ENCODE data around the gene ZCCHC14. TPM values are rescaled to one million over a fixed set of nuclear protein-coding genes. Genes with fewer than 3 reads are reported as not detected.
"Not testable (repeated sequence)": the region's sequence is repeated elsewhere in the genome, so short reads cannot be mapped to it uniquely, and the experiment has no call there.

The ZCCHC14 gene
- total and polyA plus RNA-seq, 2 experiments from 2014 or later = 7.9 to 23.2 TPM

GRCh38 chr16:87490096-87490798 is 2.6 kb downstream of the ZCCHC14 start:
- no peaks in the 10 kb centered on the region for H3K27me3 ChIP-seq
- TF ChIP-seq, protein P1, sequence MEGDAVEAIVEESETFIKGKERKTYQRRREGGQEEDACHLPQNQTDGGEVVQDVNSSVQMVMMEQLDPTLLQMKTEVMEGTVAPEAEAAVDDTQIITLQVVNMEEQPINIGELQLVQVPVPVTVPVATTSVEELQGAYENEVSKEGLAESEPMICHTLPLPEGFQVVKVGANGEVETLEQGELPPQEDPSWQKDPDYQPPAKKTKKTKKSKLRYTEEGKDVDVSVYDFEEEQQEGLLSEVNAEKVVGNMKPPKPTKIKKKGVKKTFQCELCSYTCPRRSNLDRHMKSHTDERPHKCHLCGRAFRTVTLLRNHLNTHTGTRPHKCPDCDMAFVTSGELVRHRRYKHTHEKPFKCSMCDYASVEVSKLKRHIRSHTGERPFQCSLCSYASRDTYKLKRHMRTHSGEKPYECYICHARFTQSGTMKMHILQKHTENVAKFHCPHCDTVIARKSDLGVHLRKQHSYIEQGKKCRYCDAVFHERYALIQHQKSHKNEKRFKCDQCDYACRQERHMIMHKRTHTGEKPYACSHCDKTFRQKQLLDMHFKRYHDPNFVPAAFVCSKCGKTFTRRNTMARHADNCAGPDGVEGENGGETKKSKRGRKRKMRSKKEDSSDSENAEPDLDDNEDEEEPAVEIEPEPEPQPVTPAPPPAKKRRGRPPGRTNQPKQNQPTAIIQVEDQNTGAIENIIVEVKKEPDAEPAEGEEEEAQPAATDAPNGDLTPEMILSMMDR (IDR thresholded peaks at IDR 0.05; ENCODE audit: low read depth, low read length) = no peak
- no peaks in the 10 kb centered on the region for H3K36me3 ChIP-seq
- H3K9me3 ChIP-seq (ENCODE audit: low read depth) = no peaks in the 10 kb centered on the region
- H3K4me3 ChIP-seq = peak overlapping the region; percentile 46
- no peak overlapping the region for H3K27ac ChIP-seq
- peaks cover 31% of the 10 kb centered on the region for H3K4me1 ChIP-seq (ENCODE audit: low read depth)
- peak in 1 of 2 donors; percentile 15 for DNase-seq (ENCODE audit: low read depth in 1 of 2, low spot score in 1 of 2)

GRCh38 chr16:87489434-87490045 is 3.3 kb downstream of the ZCCHC14 start:
- Histone ChIP-seq H3K9me3 (ENCODE audit: low read depth) (no peaks in the 10 kb centered on the region), H3K4me3 (no peak overlapping the region), H3K4me1 (ENCODE audit: low read depth) (peaks cover 38% of the 10 kb centered on the region), H3K27ac (no peak overlapping the region), H3K36me3 (no peaks in the 10 kb centered on the region), H3K27me3 (no peaks in the 10 kb centered on the region)
- TF ChIP-seq, protein P1 (IDR thresholded peaks at IDR 0.05; ENCODE audit: low read depth, low read length) = no peak
- DNase-seq (ENCODE audit: low read depth in 1 of 2, low spot score in 1 of 2) = no peak

DNA sequence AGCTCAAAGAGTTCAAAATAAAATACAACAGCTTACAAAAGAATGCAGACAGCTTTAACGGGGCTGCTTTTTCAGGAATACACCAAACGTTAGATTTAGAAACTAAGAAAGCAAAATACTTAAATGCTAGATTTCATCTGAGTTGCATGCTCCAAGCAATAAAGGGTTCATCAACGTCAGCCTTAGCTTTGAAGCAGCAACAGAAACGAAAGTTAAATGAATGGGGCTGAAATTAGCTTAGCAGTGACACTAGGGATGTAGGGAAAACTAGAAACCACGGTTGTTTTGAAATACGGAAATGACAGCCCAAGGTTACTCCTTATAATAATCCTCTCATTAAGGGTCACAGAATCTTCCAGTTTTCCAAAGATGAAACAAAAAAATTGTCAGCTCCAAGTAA is 3.9 kb downstream of the ZCCHC14 start:
- not testable (repeated sequence) for H3K9me3 ChIP-seq (ENCODE audit: low read depth); H3K27ac ChIP-seq; H3K27me3 ChIP-seq; H3K4me3 ChIP-seq; DNase-seq (ENCODE audit: low read depth in 1 of 2, low spot score in 1 of 2); H3K36me3 ChIP-seq
- peaks cover 42% of the 10 kb centered on the region for H3K4me1 ChIP-seq (ENCODE audit: low read depth)

- peaks cover 42% of the 10 kb centered on the region for H3K4me1 ChIP-seq (ENCODE audit: low read depth)
- H3K27me3 ChIP-seq = no peaks in the 10 kb centered on the region
- H3K36me3 ChIP-seq = no peaks in the 10 kb centered on the region
- H3K9me3 ChIP-seq (ENCODE audit: low read depth) = no peaks in the 10 kb centered on the region
- TF ChIP-seq, protein P1 (IDR thresholded peaks at IDR 0.05; ENCODE audit: low read depth, low read length) = no peak
- DNase-seq (ENCODE audit: low read depth in 1 of 2, low spot score in 1 of 2) = peak; percentile 27 to 30
- H3K27ac ChIP-seq = peak overlapping the region; percentile 41
- H3K4me3 ChIP-seq = no peak overlapping the region
Measured at GRCh38 chr16:87487361-87487924, 5.4 kb downstream of the ZCCHC14 start.

- no peaks in the 10 kb centered on the region for H3K27me3 ChIP-seq
- H3K4me3 ChIP-seq = no peak overlapping the region
Measured at GRCh38 chr16:87486713-87487247, 6.0 kb downstream of the ZCCHC14 start.

More at GRCh38 chr16:87486713-87487247, 6.0 kb downstream of the ZCCHC14 start:
- peaks cover 42% of the 10 kb centered on the region for H3K4me1 ChIP-seq (ENCODE audit: low read depth)
- no peak for DNase-seq (ENCODE audit: low read depth in 1 of 2, low spot score in 1 of 2)
- TF ChIP-seq, protein P1 (IDR thresholded peaks at IDR 0.05; ENCODE audit: low read depth, low read length) = no peak
- H3K36me3 ChIP-seq = no peaks in the 10 kb centered on the region
- peak overlapping the region; percentile 41 for H3K27ac ChIP-seq
- H3K9me3 ChIP-seq (ENCODE audit: low read depth) = no peaks in the 10 kb centered on the region
